HG02852 (cell line): ENCODE results near the gene PITPNB.

Experiments used
- ATAC-seq: cut with Tn5 transposase; IDR thresholded peaks from one replicate; pipeline ENCODE4 v1.9.1; 2021; ENCODE audit warnings: mild to moderate bottlenecking, moderate library complexity; ENCODE audit not compliant: unreplicated experiment

Gene PITPNB

DNA sequence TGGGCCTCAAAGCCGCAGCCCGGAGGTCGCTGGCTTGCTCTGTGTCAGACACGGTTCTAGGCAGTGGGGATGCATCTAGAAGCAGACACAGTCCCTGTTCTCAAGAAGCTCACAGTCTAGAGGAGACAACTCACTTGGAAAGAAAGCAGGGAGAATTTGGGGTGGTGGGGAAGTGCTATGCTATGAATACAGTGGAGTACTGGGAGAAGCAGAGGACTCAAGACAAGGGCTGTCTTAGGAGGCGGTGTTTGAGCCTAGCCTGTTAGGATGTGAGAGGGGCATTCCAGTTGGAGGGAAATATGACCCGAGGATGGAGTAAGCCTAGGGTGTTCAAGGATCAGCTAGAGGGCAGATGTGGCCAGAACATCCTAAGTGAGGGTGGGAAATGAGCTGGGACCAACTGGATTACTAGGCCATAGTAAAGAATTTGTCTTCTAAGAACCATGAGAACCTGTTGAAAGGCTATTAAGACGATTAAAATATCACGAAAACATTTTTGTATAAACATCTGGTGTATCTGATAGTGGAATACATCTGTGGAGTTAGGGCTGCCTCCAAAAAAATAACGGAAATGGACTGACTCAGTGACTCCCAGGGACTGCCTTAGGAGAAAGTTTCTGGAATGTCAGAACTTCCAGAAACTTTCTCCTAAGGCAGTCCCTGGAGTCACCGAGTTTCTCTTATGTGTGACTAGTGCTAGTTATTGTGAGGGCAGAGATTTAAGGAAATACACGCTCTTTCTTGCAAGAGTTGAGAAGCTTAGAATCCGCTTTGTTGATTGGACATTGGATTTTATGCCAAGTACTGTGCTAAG lies 1.1 kb upstream of the PITPNB start:
- peak; percentile 26 for ATAC-seq

- no peak for ATAC-seq
Measured at GRCh38 chr22:27918341-27919221, 475 bp downstream of the PITPNB start.

- ATAC-seq, result no peak
Measured at GRCh38 chr22:27915986-27916385, 3.1 kb downstream of the PITPNB start.

GRCh38 chr22:27913162-27913741 lies 5.8 kb downstream of the PITPNB start:
- ATAC-seq, result no peak

- ATAC-seq, result no peak
Measured at GRCh38 chr22:27912101-27912500, 7.0 kb downstream of the PITPNB start.

DNA sequence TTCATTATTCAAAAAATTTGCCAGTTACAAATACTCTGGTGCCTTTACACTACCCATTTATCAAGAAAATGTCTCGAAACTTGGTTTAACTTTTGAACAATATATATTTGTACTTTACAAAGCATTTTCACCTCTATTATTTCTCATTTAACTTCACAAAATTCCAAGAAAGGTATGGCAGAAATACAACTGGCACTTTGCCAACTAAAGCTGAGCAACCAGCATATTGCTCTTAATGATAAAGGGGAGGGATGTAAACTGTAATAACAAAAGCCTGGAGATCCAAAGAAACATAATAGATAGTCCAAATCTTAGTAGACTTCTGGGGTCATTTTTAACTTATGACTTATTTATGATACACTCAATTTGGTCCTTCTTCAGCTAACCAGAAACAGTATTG lies 7.7 kb downstream of the PITPNB start:
- no peak for ATAC-seq

DNA sequence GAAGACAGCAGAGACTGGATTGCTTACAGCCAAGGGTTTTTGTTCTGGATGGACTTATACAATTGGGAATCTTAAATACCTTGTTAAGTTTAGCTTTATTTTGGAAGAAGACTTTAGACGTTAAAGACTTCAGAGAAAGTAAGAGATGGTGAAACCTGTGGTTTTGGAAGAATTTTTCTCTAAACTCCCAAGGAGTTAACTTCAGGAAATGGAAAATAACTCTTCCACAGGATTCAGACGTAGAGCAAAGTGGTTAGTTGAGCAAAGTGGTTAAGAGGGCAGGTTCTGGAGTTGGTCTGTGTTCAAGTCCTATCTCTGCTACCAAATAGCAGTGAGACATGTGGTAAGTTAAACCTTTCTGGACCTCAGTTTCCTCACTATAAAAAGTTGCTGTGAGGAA lies 12.8 kb downstream of the PITPNB start:
- no peak for ATAC-seq

- no peak for ATAC-seq
Measured at GRCh38 chr22:27905653-27906052, 13.4 kb downstream of the PITPNB start.

- no peak for ATAC-seq
Measured at GRCh38 chr22:27903805-27904473, 15.1 kb downstream of the PITPNB start.

GRCh38 chr22:27900153-27900552 lies 18.9 kb downstream of the PITPNB start:
- no peak for ATAC-seq

- ATAC-seq, result no peak
Measured at GRCh38 chr22:27896245-27896644, 22.8 kb downstream of the PITPNB start.

GRCh38 chr22:27895600-27895999 lies 23.5 kb downstream of the PITPNB start:
- ATAC-seq, result peak; percentile 87

GRCh38 chr22:27892811-27893210 lies 26.2 kb downstream of the PITPNB start:
- no peak for ATAC-seq

DNA sequence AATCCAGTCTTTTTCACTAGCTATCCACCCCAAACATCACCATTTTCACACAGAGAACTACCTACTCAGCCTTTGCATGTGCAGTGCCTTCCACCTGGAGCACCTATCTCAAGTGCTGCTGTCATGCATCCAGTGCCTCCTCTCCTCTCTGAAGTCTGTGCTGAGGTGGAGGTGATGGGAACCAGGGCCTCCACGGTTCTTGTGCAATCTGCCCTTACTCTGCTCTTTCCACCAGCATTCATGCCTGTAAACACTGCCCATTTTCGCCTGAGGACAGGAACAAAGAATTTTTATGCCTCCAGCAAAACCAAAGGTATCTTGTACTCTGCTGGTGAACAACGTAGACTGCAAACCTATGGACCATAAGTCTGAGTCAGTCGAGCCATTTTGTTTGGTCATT lies 27.0 kb downstream of the PITPNB start:
- ATAC-seq, result no peak

- no peak for ATAC-seq
Measured at GRCh38 chr22:27888310-27888709, 30.7 kb downstream of the PITPNB start.

GRCh38 chr22:27886843-27887151 lies 32.3 kb downstream of the PITPNB start:
- ATAC-seq, result no peak

DNA sequence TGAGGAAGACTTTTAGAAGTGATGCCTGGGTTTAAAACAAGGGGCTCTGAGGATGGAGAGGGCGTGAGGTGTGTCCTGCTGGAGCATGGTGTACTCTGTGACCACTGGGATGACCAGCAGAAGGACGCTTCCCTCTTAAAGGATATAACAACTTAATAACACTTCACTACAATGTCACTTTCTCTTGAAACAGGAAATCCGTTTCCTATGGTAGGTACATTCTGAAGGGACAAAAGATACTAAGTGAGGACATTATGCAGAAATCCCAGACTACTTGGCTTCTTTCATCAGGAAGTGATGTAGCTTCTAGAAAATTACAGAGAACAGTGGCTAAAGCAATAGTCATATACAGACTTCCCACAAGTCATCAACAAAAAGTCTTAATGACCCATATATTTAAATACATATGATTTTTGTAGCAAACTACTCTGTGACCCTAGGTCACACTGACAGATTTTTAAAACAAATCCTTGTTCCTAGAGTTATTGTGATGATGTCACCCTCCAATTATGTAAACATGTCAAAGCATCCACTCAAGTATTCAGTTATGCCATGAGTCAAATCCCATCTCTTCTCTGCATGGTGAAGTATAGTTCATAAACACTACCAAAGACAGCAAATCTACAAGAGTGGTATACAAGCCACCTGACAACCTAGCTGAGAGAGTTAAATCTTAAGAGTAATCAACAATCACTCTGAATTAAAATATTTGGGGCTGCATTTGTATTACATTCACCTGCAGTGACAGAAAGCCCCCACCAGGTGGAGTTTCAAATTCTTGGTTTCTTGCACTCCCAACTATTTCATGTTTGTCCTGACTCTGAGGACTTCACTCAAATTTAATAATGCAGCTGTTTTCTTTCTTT lies 32.8 kb downstream of the PITPNB start:
- no peak for ATAC-seq

- no peak for ATAC-seq
Measured at GRCh38 chr22:27883656-27884350, 35.3 kb downstream of the PITPNB start.

GRCh38 chr22:27882507-27883290 lies 36.4 kb downstream of the PITPNB start:
- no peak for ATAC-seq
